Esophagus squamous epithelium (tissue), 5 donors: Measurements from ENCODE around the gene VRK1. TPM values are rescaled to one million over a fixed set of nuclear protein-coding genes. Genes with fewer than 3 reads are reported as not detected.
"Not testable (repeated sequence)": the region's sequence is repeated elsewhere in the genome, so short reads cannot be mapped to it uniquely, and the experiment has no call there.

Source experiments
- DNase-seq: peaks from one replicate; lab custom pipeline; 2025; lab: John Stamatoyannopoulos, UW
- H3K27ac ChIP-seq, 4 donors: fragments of 200-600 bp; sonication (generic); one replicate each; pipeline ENCODE4 v1.5.1; 2016 to 2019; ENCODE audit warnings: mild to moderate bottlenecking in 1 of 4
- H3K27me3 ChIP-seq, 4 donors: fragments of 200-600 bp; sonication (generic); 1 replicate in 3 of 4; 2 replicates in 1 of 4; pipeline versions ENCODE4 v1.5.1 to v1.6.0; 2017 to 2021; ENCODE audit warnings: antibody characterized with exemption in 1 of 4
- H3K36me3 ChIP-seq, 3 donors: fragments of 200-600 bp; sonication (generic); one replicate each; pipeline ENCODE4 v1.5.1; 2016 to 2019
- H3K4me1 ChIP-seq, 3 donors: fragments of 200-600 bp; sonication (generic); one replicate each; pipeline ENCODE4 v1.5.1; 2017 to 2019
- H3K4me3 ChIP-seq, 4 donors: fragments of 200-600 bp; sonication (generic); 1 replicate in 3 of 4; 2 replicates in 1 of 4; pipeline ENCODE4 v1.5.1; 2016 to 2019; ENCODE audit warnings: mild to moderate bottlenecking in 2 of 4, moderate library complexity in 1 of 4
- H3K9me3 ChIP-seq, 3 donors: fragments of 200-600 bp; sonication (generic); one replicate each; pipeline ENCODE4 v1.5.1; 2016 to 2019
- POLR2A ChIP-seq, 4 donors: fragments of 450-650 bp; IDR thresholded peaks; one replicate each; pipeline ENCODE4 v1.6.1; 2017; ENCODE audit warnings: antibody characterized with exemption in 4 of 4, mild to moderate bottlenecking in 4 of 4, moderate library complexity in 3 of 4
- WGBS, 2 donors: methylation state at CpG; one replicate each; pipeline ENCODE4 v1.1.5; 2018; 5-methylcytosine and 5-hydroxymethylcytosine counted together
- intact Hi-C: fragments of 100-400 bp; cut with DNase I; formaldehyde crosslinking; loops from one replicate; pipeline ENCODE4 v1.15.0; 2022
- total RNA-seq, 4 donors: library from RNA; depleted of rRNA; stranded (reverse); fragments of >200 nt; gene quantifications; one replicate each; pipeline ENCODE4 v1.1.0, GENCODE V29; 2016
- TF ChIP-seq, protein P1 (sequence below), 6 experiments: fragments of 450-650 bp in 4 of 6; fragments of 200-600 bp in 2 of 6; sonication (generic) in 2 of 6; IDR thresholded peaks; one replicate each; pipeline ENCODE4 v1.5.1; 2016 to 2019; ENCODE audit warnings: antibody characterized with exemption in 6 of 6, mild to moderate bottlenecking in 4 of 6, moderate library complexity in 4 of 6
- donor health status: DM: yes; HTN: yes; CAD: no.

The VRK1 gene
- total RNA-seq, 4 donors from 2014 or later, result 14.4 to 32.6 (median 25.3) TPM

DNA sequence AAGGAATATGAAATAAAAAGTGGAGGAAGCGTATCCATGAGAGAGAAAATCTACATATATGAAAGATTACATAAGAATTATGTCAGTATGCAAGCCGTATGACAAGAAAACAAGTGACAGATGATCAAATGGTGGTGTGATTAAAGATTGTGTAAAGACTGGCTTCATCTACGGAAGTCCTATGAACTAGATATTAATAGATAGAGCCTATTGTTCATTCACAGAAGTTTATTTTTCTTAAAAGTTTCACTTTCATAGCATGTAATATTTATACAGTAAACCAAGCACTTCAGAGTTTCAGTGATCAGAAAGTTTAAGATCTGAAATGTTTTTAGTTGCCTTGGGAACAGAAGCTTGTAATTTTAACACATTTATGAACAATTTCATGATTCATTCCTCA lies 84.5 kb downstream of the VRK1 start:
- WGBS, 2 donors, result 84 to 89% methylated on average over 3 of the region's 3 CpGs
- Histone ChIP-seq H3K4me1 (no peaks in the 10 kb centered on the region), H3K9me3 (no peaks in the 10 kb centered on the region), H3K36me3 (peaks cover 0 to 21% (median 0%) of the 10 kb centered on the region in 3 donors), H3K4me3 (no peak overlapping the region), H3K27ac (no peak overlapping the region), H3K27me3 (no peaks in the 10 kb centered on the region)
- TF ChIP-seq, protein P1, sequence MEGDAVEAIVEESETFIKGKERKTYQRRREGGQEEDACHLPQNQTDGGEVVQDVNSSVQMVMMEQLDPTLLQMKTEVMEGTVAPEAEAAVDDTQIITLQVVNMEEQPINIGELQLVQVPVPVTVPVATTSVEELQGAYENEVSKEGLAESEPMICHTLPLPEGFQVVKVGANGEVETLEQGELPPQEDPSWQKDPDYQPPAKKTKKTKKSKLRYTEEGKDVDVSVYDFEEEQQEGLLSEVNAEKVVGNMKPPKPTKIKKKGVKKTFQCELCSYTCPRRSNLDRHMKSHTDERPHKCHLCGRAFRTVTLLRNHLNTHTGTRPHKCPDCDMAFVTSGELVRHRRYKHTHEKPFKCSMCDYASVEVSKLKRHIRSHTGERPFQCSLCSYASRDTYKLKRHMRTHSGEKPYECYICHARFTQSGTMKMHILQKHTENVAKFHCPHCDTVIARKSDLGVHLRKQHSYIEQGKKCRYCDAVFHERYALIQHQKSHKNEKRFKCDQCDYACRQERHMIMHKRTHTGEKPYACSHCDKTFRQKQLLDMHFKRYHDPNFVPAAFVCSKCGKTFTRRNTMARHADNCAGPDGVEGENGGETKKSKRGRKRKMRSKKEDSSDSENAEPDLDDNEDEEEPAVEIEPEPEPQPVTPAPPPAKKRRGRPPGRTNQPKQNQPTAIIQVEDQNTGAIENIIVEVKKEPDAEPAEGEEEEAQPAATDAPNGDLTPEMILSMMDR (IDR thresholded peaks at IDR 0.05), result no peak
- TF ChIP-seq POLR2A (IDR thresholded peaks at IDR 0.05), result no peak
- intact Hi-C loops, result no loop called here
- no peak for DNase-seq

DNA sequence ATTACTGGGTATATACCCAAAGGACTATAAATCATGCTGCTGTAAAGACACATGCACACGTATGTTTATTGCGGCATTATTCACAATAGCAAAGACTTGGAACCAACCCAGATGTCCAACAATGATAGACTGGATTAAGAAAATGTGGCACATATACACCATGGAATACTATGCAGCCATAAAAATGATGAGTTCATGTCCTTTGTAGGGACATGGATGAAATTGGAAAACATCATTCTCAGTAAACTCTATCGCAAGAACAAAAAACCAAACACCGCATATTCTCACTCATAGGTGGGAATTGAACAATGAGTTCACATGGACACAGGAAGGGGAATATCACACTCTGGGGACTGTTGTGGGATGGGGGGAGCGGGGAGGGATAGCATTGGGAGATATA lies 86.8 kb downstream of the VRK1 start:
- H3K36me3 ChIP-seq, result peaks cover 0 to 13% (median 0%) of the 10 kb centered on the region in 3 donors
- intact Hi-C loops, H3K4me3 ChIP-seq, H3K27ac ChIP-seq, H3K4me1 ChIP-seq, H3K27me3 ChIP-seq, DNase-seq, H3K9me3 ChIP-seq: not testable (repeated sequence)
- 94 to 98% methylated on average over 4 to 5 of the region's 5 CpGs for WGBS, 2 donors

DNA sequence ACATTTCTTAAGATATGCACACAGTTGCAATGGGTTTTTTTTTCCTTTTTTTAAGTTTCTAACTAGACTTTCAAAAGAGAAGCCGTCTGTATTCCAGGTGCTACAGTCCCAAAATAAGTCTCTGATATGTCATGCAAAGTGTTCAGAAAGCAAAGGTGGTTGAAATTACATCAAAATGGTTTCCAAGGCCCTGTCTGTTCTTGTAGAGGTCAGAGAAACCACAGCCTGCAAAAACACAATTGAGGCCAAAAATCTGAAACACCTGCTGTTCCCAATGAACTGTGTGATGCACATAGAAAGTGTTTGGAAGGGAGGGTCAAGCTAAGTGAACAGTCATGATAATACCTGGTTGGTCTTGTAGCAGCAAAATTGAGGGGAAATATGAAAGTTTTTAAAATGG lies 91.0 kb downstream of the VRK1 start:
- WGBS, 2 donors, result 75 to 95% methylated on average over 1 of the region's 1 CpG

DNA sequence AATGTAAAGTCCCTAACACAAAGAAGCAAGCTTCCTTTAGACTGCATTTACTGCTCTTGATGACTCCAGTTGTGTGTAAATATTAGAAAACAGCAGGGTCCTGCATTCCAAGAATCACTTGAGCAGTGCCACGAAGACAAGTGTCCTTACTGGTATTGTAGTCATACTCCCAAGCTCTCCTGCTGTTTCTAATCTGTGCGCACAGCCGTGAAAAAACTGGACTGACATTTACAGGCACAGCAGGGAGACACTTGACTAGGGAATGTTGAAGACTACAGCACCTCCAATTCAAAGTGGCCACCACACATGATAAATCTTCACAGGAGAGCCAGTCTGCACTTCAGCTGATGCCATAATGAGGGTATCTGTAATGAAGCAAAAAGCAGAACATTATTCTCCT lies 91.4 kb downstream of the VRK1 start:
- H3K4me1 ChIP-seq, result no peaks in the 10 kb centered on the region
- H3K27ac ChIP-seq, result no peak overlapping the region
- no peaks in the 10 kb centered on the region for H3K36me3 ChIP-seq
- no peak for DNase-seq
- TF ChIP-seq POLR2A (IDR thresholded peaks at IDR 0.05), result no peak
- TF ChIP-seq, protein P1 (IDR thresholded peaks at IDR 0.05), result no peak
- H3K4me3 ChIP-seq, result no peak overlapping the region
- H3K27me3 ChIP-seq, result no peaks in the 10 kb centered on the region
- no peaks in the 10 kb centered on the region for H3K9me3 ChIP-seq
- WGBS, 2 donors, result 67 to 78% methylated on average over 1 to 3 of the region's 3 CpGs
- intact Hi-C loops, result no loop called here

More for the DNA sequence above, 91.0 kb downstream of the VRK1 start:
- Histone ChIP-seq H3K4me3 (no peak overlapping the region), H3K9me3 (no peaks in the 10 kb centered on the region), H3K36me3 (no peaks in the 10 kb centered on the region), H3K4me1 (no peaks in the 10 kb centered on the region), H3K27ac (no peak overlapping the region), H3K27me3 (no peaks in the 10 kb centered on the region)
- TF ChIP-seq, protein P1 (IDR thresholded peaks at IDR 0.05), result no peak
- TF ChIP-seq POLR2A (IDR thresholded peaks at IDR 0.05), result no peak
- intact Hi-C loops, result no loop called here
- DNase-seq, result no peak

DNA sequence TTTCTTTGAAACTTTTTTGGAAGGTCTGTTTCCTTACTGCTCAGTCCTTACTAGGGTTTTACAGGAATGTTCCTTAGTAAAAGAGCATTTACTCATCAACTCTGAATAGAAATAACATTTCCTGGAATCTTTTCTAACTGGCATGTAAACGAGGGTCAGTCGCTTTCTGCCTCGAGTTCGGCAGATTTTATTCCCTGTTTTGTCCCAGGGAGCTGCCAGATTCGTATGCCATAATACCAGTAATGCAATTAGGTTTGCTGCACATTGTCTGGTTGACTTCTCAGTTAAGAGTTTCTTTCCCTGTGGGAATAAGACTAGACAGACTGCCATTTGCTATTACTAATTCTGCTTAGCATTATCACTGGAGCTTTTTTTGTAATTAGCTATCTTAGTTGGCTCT lies 91.9 kb downstream of the VRK1 start:
- intact Hi-C loops, result no loop called here
- 88 to 95% methylated on average over 5 of the region's 5 CpGs for WGBS, 2 donors
- H3K27me3 ChIP-seq, result no peaks in the 10 kb centered on the region

More for the DNA sequence above, 91.9 kb downstream of the VRK1 start:
- Histone ChIP-seq H3K4me1 (no peaks in the 10 kb centered on the region), H3K36me3 (no peaks in the 10 kb centered on the region), H3K4me3 (no peak overlapping the region), H3K27ac (no peak overlapping the region), H3K9me3 (no peaks in the 10 kb centered on the region)
- TF ChIP-seq, protein P1 (IDR thresholded peaks at IDR 0.05), result no peak
- no peak for TF ChIP-seq POLR2A (IDR thresholded peaks at IDR 0.05)
- DNase-seq, result no peak
